Osteoblast (primary cell): ENCODE results near the gene GSTA4. TPM values are rescaled to one million over a fixed set of nuclear protein-coding genes. Genes with fewer than 3 reads are reported as not detected.

Source experiments
- DNase-seq: peaks from one replicate; pipeline ENCODE4 v3.0.0; 2011; ENCODE audit warnings: low spot score, mixed read lengths; ENCODE audit not compliant: insufficient read length; ENCODE audit errors: missing footprints
- H2AFZ ChIP-seq: 2 replicates; pipeline ENCODE4 v1.6.0; 2011; ENCODE audit warnings: mild to moderate bottlenecking, low read length
- H3K27ac ChIP-seq: 2 replicates; pipeline ENCODE4 v1.5.1; 2011; ENCODE audit warnings: mild to moderate bottlenecking, low read depth, low read length, moderate library complexity
- H3K27me3 ChIP-seq: 2 replicates; pipeline ENCODE4 v1.6.0; 2012; ENCODE audit warnings: mild to moderate bottlenecking, control low read depth, inconsistent platforms, low read length, moderate library complexity; ENCODE audit not compliant: insufficient read depth
- H3K36me3 ChIP-seq: 2 replicates; pipeline ENCODE4 v1.5.1; 2011; ENCODE audit warnings: mild to moderate bottlenecking, low read length, control low read depth, moderate library complexity; ENCODE audit not compliant: insufficient read depth
- H3K4me1 ChIP-seq: 2 replicates; pipeline ENCODE4 v1.5.1; 2011; ENCODE audit warnings: mild to moderate bottlenecking, low read length, control low read depth, moderate library complexity; ENCODE audit not compliant: insufficient read depth
- H3K4me2 ChIP-seq: 2 replicates; pipeline ENCODE4 v1.6.0; 2011; ENCODE audit warnings: mild to moderate bottlenecking, low read length; ENCODE audit not compliant: insufficient read depth
- H3K4me3 ChIP-seq: fragments of 200-600 bp; sonication (generic); 3 replicates; pipeline ENCODE4 v1.5.1; 2012; ENCODE audit warnings: mild to moderate bottlenecking, low read length, inconsistent platforms; ENCODE audit not compliant: insufficient read depth
- H3K79me2 ChIP-seq: 2 replicates; pipeline ENCODE4 v1.6.0; 2012; ENCODE audit warnings: mild to moderate bottlenecking, low read length, control low read depth, inconsistent platforms; ENCODE audit not compliant: insufficient read depth
- H3K9me3 ChIP-seq: 2 replicates; pipeline ENCODE4 v1.5.1; 2011; ENCODE audit warnings: low read depth, low read length, control low read depth
- H4K20me1 ChIP-seq: 2 replicates; pipeline ENCODE4 v1.6.0; 2012; ENCODE audit warnings: mild to moderate bottlenecking, low read length, control low read depth; ENCODE audit not compliant: insufficient read depth
- total RNA-seq: library from RNA; depleted of rRNA; stranded (reverse); fragments of >200 nt; gene quantifications from 2 replicates; pipeline ENCODE4 v1.2.3, GENCODE V29; 2012
- TF ChIP-seq, protein P1 (sequence below): IDR thresholded peaks from 2 replicates; pipeline ENCODE4 v1.5.1; 2011; ENCODE audit warnings: mild to moderate bottlenecking, low read depth, low read length, moderate library complexity; ENCODE audit errors: extremely low read depth

GSTA4 gene
- total RNA-seq, 1 donor, result 36.2 TPM

DNA sequence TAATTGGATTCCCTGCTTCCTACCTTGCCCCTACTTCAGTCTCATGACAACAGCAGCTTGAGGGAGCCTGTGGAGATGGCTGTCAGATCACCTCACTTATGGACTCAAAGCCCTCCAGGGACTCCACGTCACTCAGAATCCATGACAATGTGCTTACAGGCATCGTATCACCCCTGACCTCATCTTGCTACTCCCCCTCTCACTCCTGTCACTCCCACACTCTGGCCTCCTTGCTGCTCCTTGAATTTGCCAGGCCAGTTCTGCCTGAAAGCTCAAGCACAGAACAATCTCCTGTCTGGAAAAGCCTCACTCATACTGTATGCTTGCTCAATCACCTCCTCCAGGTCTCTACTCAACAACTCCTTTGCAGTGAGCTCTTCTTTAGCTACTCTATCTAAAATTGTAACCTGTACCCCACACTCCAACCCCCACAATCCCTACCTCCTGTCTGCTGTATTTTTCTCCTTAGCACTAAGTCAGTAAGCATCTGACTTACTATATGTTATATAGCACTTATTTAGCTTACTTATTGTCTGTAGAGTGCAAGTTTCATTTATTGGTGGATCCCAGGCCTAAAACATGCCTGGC is 10.7 kb upstream of the GSTA4 start:
- no peak for DNase-seq
- Histone ChIP-seq H3K4me3 (no peak overlapping the region), H3K79me2 (no peaks in the 10 kb centered on the region), H3K4me1 (no peaks in the 10 kb centered on the region), H3K9me3 (no peaks in the 10 kb centered on the region), H2AFZ (no peak overlapping the region), H3K4me2 (no peak overlapping the region), H4K20me1 (no peaks in the 10 kb centered on the region), H3K27me3 (no peaks in the 10 kb centered on the region), H3K27ac (no peak overlapping the region), H3K36me3 (peaks cover 28% of the 10 kb centered on the region)
- TF ChIP-seq, protein P1, sequence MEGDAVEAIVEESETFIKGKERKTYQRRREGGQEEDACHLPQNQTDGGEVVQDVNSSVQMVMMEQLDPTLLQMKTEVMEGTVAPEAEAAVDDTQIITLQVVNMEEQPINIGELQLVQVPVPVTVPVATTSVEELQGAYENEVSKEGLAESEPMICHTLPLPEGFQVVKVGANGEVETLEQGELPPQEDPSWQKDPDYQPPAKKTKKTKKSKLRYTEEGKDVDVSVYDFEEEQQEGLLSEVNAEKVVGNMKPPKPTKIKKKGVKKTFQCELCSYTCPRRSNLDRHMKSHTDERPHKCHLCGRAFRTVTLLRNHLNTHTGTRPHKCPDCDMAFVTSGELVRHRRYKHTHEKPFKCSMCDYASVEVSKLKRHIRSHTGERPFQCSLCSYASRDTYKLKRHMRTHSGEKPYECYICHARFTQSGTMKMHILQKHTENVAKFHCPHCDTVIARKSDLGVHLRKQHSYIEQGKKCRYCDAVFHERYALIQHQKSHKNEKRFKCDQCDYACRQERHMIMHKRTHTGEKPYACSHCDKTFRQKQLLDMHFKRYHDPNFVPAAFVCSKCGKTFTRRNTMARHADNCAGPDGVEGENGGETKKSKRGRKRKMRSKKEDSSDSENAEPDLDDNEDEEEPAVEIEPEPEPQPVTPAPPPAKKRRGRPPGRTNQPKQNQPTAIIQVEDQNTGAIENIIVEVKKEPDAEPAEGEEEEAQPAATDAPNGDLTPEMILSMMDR, result no peak

- Histone ChIP-seq H2AFZ (no peak overlapping the region), H3K27me3 (no peaks in the 10 kb centered on the region), H3K4me3 (no peak overlapping the region), H4K20me1 (no peaks in the 10 kb centered on the region), H3K27ac (no peak overlapping the region), H3K79me2 (peaks cover 5% of the 10 kb centered on the region), H3K4me2 (no peak overlapping the region), H3K36me3 (no peaks in the 10 kb centered on the region), H3K4me1 (peaks cover 4% of the 10 kb centered on the region), H3K9me3 (no peaks in the 10 kb centered on the region)
- TF ChIP-seq, protein P1, result no peak
- DNase-seq, result no peak
Observed at GRCh38 chr6:52999456-52999855, 4.4 kb upstream of the GSTA4 start.

DNA sequence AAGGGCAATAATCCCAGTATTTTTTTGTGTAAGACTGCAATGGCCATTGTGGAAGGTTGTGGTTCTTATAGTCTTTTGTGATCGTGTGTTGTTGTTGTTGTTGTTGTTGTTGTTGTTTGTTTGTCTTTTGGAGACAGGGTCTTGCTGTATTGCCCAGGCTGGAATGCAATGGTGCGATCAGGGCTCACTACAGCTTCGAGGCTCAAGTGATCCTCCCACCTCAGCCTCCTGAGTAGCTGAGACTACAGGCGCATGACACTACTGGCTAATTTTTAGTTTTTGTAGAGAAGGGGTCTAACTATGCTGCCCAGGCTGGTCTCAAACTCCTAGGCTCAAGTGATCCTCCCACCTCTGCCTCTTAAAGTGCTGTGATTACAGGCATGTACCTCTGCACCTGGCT is 3.5 kb upstream of the GSTA4 start:
- Histone ChIP-seq H3K4me2 (no peak overlapping the region), H3K79me2 (peaks cover 5% of the 10 kb centered on the region), H3K36me3 (no peaks in the 10 kb centered on the region), H2AFZ (no peak overlapping the region), H3K27me3 (no peaks in the 10 kb centered on the region), H3K4me1 (peaks cover 9% of the 10 kb centered on the region), H3K9me3 (no peaks in the 10 kb centered on the region), H3K4me3 (no peak overlapping the region), H3K27ac (no peak overlapping the region), H4K20me1 (no peaks in the 10 kb centered on the region)
- TF ChIP-seq, protein P1, result no peak
- DNase-seq, result no peak

GRCh38 chr6:52995913-52996645 is 995 bp upstream of the GSTA4 start:
- H3K4me3 ChIP-seq, result peak overlapping the region; percentile 85
- H4K20me1 ChIP-seq, result no peaks in the 10 kb centered on the region
- H3K36me3 ChIP-seq, result peaks cover 5% of the 10 kb centered on the region
- H3K4me2 ChIP-seq, result peak overlapping the region; percentile 64
- H3K79me2 ChIP-seq, result peaks cover 12% of the 10 kb centered on the region
- no peaks in the 10 kb centered on the region for H3K9me3 ChIP-seq
- TF ChIP-seq, protein P1, result no peak
- no peaks in the 10 kb centered on the region for H3K27me3 ChIP-seq
- peak overlapping the region; percentile 16 for H2AFZ ChIP-seq
- peaks cover 18% of the 10 kb centered on the region for H3K4me1 ChIP-seq
- no peak for DNase-seq
- H3K27ac ChIP-seq, result peak overlapping the region; percentile 2
